ENCODE data around the gene PAX4.

- no peak for TF ChIP-seq POLR2A (IDR thresholded peaks at IDR 0.05)
- no peak for TF ChIP-seq CTCF (IDR thresholded peaks at IDR 0.05)
- TF ChIP-seq EP300 (IDR thresholded peaks at IDR 0.05) = no peak
Observed at GRCh38 chr7:127647636-127648035, 29.7 kb upstream of the PAX4 start.
